ENCODE measurements around the gene PPP1R2.
"Not testable (repeated sequence)": the region's sequence is repeated elsewhere in the genome, so short reads cannot be mapped to it uniquely, and the experiment has no call there.

The PPP1R2 gene

DNA sequence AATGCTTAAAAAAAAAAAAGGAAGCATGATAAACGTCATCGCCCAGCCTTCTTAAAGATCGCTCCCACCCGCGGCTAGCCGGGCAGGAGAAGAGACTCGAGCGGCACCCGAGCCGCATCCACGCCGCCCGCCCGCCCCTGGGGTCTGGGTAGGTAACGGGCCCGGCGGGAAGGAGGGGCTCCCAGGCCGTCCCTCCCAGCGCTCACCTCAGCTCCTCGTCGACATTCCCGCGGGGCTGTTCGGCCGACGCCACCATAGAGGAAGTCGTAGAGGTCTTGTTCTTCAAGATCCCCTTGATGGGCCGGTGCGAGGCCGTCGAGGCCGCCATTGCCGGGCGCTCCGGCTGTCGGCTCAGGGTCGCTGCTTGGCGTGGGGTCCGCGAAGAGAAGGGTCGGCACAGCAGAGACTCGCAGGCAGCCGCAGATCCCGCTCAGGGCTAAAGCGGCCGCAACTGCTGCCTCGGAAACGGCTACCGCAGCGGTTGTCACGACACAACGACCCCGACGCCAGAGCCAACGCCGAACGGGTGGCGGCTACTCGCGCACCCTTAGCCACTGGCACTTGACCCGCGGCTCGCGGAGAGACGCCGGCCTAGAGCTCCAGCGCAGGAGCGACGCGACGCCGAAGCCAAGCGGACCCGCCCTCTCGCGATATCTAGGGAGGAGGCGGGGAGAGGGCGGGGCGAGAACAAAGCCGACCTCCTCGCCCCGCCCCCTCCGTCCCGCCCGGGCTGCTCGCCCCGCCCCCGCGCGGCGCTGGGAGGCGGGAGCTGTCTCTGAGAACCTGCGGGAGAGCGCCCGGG lies at the start of gene PPP1R2:
TSS of gene PPP1R2 (minus strand) at position 628 of the 802 bp plus-strand sequence. CDS start at position 328, 300 bp downstream.
- ATAC-seq, result peak; percentile 85
- DNase-seq, result peak; percentile 95

DNA sequence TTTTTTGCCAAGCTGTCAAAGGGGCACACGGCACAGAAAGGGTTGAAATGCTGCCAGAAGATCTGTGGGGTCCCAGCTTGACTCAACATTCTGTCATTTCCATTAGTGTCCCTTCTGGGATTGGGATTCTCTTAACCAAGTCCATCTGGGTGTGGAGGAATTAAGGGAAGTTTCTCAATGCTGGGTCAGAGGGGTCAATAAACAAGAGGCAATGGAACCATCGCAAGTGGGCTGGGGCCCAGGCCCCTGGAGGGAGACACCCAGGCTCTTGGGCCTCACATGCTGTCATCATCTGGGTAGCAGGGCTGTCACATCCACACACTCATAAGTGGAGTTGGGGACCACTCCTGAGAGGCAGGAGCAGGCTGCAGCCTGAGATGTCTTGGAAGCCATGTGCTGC lies 48.7 kb upstream of the PPP1R2 start:
- ATAC-seq (no peak), DNase-seq (no peak)

DNA sequence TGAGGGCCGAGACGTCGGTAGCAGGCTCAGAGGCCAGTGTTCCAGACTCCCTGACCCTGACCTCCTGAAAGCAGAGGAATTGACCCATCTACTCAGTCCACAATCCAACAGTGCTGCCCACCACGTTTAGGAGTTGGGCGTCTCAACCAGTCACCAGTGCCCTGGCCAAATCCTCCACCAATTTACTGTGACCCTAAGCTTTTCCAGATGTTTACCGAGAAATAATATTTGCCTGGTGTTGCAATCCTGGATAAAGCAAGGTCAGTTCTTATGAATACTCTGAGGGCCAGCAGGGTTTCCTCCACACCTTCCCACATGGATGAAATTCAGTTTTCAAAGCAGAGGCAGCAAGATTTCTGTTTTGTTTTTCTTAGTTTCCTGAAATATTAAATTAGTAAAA lies 48.1 kb upstream of the PPP1R2 start:
- no peak for DNase-seq

DNA sequence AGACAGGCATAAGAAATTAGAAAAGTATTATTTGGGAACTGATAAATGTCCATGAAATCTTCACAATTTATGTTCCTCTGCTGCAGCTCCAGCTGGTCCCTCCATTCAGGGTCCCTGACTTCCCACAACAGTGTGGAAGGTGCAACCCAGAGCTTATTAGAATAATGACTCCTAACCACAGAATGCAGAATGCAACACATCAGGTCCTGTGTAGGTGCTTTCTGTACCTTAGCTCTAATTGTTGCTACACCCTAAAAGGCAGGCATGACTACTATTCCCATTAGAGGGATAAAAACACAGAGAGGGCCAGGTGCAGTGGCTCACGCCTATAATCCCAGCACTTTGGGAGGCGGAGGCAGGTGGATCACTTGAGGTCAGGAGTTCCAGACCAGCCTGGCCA lies 47.3 kb upstream of the PPP1R2 start:
- ATAC-seq, DNase-seq: not testable (repeated sequence)

More for the DNA sequence above, 48.1 kb upstream of the PPP1R2 start:
- no peak for ATAC-seq

DNA sequence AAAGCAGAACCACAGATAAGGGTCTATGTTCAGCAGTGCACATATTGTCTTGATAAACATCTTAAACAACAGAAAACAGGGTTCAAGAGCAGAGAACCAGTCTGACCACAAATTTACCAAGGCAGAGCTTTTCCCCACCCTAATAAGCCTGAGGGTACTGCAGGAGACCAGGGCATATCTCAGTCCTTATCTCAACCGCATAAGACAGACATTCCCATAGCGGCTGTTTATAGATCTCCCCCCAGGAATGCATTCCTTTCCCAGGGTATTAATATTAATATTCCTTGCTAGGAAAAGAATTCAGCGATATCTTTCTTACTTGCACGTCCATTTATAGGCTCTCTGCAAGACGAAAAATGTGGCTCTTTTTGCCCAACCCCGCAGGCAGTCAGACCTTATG lies 46.7 kb upstream of the PPP1R2 start:
- not testable (repeated sequence) for DNase-seq, ATAC-seq

DNA sequence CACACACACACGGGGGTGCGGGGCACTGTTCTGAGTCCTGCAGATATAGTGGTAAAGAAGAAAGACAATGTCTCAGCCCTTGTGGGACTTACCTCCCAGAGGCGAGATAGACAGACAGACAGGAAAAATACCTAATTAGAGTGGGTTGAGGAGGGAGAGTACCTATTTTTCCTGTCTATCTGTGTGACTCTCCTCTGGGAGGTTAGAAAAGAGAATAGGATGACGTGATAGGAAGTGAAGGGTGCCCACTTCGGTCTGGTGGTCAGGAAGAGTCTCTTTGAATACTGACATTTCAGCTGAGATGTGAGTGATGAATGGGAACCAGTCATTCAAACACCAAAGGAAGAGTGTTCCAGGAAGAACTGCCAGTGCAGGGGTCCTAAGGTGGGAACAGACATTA lies 44.7 kb upstream of the PPP1R2 start:
- DNase-seq (peak; percentile 34), ATAC-seq (peak; percentile 82)

DNA sequence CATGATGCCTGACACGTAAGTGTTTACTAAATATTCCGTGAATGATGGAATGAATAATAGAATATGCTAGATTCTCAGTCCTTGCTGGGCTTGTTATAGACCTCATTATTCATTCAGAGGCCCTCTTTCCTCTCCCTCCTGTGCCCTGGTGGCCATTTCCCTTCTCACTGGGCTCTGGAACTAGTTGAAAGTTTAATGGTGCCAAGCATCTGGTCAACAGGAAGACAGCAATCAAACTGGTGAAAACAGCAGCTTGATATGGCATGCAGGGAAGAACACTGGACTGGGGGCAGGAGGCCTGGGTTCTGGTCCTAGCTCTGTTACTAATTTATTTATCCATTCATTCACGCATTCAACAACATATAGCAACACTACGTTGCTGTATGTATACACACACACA lies 44.3 kb upstream of the PPP1R2 start:
- ATAC-seq, result no peak
- no peak for DNase-seq

DNA sequence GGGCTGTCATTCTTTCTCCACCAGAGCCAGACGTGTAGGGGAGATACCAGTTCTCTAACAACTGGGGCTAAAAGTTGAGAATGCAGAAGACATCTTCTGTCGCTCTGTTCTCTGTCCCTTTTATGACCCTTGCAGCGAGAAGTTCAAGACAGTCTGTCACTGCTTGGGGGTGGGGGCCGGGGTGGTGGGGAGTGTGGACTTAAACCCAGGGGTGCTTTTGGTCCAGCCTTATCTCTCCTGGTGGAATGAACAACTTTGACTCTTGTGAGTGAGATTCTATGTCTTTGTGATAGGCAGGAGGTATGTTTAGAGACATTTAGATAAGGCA lies 41.4 kb upstream of the PPP1R2 start:
- DNase-seq (no peak), ATAC-seq (no peak)

DNA sequence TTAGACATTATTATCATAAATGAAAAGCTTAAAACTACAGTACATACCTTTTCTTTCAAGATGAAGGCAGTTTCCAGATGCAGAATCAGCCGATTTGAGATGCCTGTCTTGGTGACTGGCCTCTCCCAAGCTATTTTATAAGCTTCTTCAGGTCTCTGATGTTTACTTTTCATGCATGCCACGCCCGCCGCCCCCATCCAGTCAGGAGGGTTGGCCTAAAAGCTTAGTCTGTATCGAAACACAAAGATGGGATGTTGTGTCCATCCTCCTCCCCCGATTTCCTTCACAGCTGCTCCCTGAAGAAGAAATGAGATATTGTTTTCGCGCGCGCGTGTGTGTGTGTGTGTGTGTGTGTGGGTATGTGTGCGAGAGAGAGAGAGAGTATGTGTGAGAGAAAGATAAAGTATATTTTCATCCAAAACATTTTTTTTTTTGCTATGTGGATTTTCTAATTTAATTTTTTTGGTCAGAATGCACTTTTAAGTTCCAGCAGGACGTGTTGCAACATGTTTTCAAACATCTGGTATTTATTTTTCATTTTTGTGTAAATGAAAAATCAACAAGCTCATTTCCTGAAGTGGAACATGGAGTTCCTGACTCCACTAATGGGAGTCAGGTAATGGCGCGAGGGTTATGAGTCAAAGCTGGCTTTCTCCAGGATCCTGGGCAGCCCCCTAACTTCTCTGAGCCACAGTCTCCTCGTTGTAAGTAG lies 40.9 kb upstream of the PPP1R2 start, which contains the start of gene APOD:
TSS of gene APOD (minus strand) at position 110 of the 712 bp plus-strand sequence. CDS start 4,479 bp downstream, outside the sequence.
- DNase-seq, result no peak

DNA sequence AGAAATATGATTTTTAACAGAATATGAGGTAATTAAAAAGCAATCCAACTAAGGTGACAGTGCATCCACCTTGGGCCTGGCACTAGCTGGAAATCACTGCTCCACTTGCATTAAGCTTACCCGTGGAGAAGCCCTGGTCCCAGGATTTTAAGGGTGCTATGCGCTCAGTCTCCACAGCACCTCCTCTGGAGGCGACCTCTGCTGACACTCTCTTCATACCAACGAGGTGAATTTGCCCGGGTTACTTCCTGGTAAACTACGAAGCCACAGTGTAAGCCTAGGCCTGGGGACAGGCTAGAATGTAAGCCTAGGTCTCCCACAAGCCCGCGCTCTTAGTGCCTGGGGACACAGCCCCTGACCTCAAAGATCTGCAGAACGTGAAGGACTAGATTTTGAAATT lies 39.8 kb upstream of the PPP1R2 start:
- DNase-seq (no peak), ATAC-seq (no peak)

More for the DNA sequence above, 40.9 kb upstream of the PPP1R2 start, which contains the start of gene APOD:
- ATAC-seq, result no peak

DNA sequence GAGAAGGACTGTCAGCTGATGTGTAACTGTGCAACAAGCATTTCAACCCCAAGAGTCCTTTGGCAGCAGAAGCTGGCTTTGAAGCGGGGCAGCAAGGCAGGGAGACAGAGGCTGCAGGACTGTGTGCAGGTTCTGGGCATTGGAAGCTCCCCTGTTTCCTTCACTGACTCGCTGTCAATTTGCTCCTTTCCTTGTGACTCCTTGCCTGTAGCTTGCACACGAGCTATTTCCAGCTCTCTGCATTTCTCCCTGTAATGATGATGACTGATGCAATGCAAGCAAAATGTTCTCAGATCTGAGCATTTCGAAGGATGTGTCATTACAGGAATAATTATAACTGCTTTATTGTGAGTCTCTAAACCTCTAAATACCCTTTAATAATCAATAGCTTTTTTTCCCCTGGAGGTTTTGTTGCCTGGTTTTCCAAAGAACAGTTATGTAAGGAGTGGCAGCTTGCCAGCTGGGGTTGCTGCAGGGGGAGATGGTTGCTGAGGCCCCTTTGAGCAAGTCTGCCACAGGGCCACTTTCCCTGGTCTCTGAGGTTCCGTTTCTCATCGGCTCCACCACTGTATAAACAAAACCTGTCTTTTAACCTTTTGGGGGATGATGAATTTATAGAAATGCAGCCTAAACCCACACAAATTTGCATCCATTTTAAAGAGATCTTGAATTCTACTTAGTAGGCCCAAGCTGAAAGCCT lies 37.8 kb upstream of the PPP1R2 start:
- no peak for ATAC-seq
- no peak for DNase-seq

DNA sequence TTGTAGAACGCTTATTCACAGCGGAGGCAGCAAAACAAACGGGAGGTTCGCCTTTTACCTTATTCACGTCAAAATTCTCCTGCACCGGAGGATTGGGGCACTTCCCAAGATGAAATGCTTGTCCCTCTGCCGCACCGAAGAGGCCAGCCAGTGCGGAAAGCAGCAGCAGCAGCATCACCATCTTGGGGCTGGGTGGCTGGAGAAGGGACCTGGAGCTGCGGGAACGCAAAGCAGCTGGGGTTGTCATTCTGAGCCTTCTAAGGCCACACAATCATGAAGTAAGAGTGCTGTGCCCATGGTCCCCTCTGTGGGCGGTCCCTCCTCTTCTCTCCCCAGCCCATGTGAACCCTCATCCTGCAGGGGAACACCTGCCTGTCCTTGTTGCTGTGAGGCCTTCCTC lies 36.2 kb upstream of the PPP1R2 start:
- no peak for ATAC-seq
- no peak for DNase-seq

DNA sequence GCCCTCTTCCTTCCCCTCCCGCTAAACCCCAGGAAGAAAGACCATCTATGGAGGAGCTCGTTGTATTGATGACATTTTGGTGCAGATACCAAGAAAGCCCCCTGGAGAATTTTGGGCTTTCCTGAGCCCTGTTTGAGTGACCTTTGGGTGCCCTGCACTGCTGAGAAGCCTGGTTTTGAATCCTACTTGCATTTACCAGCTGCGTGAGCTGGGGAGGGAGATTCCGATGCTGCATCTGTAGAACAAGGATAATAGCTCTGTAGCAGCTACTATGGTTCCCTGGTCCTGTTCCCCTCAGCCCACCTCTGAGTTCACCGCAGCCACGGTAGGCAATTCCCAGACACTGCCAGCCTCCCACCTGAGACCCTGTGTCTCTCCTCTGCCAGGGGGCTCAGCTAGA lies 35.4 kb upstream of the PPP1R2 start:
- no peak for ATAC-seq
- no peak for DNase-seq

DNA sequence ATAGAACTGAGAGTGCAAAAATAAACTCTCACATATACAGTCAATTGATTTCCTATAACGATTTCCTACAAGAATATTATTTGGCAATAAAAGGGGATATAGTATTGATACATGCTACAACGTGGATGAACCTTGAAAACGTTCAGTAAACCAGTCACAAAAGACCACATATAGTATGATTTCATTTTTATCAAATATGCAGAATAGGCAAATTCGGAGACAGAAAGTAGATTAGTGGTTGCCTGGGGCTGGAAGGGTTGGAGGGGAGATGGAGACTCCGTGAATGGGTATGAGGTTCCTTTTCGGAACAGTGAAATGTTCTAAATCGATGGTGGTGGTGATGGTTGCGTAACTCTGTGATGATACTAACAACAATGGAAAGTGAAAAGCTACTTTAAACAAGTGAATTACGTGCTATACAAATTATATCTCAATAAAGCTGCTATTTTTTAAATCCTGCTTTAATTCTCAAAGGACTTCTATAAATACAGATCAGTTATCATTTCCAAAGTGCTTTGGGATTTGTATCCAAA lies 34.6 kb upstream of the PPP1R2 start:
- DNase-seq (no peak), ATAC-seq (no peak)

DNA sequence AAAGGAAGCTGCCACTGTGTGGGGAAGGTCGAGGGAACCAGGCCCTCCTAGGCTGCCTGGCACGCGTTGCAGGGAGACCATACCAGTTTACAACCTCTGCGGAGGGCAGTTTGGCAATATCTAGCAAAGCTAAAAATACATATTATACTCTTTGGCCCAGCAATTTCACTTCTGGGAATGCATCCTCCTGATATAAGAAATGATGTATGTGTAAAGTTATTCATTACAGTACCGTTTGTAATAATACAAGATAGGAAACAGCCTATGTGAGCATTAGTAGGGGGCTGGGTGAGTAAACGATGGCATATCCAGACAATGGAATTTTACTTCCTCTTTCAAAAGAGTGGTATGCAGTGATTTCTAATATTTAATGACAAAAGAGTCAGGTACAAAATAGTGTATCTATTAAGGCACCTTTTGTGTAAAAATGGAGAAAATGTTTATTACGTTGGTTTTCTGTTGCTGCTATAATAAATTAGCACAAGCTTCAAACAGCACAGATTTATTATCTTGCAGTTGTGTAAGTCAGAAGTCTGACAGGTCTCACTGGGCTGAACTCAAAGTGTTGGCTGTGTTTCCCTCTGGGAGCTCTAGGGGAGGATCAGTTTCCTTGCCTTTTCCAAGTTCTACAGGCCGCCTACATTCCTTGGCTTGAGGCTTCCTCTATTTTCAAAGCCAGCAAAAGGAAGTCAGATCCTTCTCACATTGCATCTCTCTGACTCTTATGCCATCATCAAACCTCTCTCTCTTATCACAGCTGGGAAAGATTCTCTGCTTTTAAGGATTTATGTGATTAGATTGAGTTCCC lies 31.6 kb upstream of the PPP1R2 start:
- ATAC-seq (no peak), DNase-seq (no peak)

DNA sequence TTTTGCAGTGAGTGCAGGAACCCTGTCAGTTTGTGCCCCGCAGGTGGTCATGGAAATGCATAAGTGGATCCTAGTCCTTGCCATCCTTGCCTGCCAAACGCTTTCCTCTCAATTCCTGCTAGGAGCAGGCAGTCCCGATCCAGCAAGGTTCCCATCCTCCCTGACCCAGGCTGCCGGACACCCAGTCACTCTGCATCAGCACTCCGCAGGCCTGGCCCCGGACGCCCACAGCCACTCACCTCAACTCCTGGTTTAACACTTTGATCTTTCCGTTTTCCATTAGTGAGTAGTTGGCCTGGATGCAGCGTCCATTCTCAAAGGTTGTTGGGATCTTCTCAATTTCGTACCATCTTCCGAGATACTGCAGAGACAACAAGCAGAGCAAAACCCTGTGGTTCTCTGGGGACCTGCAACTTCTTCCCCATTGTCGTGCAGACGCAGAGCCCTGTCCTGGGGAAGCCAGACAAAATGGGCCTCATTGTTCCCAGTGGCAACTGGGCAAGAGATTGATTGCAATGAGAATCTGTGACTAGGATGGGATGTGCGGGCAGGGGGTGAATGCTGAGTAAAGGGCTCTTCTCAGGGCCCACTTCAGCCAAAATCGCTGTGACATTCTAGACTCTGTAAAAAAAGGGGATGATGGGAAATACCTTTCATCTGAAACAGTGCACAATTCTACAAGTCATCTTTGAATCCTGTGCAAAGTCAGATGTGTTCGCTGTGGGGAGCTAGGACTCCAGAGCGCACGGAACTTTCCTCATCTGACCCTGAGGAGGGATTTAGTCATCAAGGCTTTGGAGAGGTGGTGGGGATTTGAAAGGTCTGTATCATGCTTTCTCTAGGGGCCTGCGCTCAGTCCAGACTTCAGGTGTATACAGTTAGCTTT lies 30.7 kb upstream of the PPP1R2 start:
- no peak for DNase-seq
- no peak for ATAC-seq

DNA sequence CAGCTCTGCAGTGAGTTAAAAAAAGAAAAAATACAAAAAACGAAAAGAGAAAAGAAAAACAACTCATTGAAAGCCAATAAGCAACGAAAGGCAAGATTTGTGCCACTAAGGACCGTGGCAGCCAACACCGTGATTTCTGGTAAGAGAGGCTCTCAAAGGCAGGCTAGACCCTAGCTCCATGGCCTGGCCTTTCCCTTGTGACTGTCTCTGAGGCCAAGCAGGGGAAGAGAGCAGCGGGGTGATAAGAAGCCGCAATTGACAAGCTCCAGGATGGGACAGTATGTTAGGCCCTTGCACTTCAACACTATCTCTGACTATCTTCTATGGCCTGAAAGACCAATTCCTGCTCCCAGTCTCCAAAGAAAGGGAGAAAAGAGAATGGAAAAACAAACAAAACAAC lies 28.2 kb upstream of the PPP1R2 start:
- no peak for DNase-seq
- no peak for ATAC-seq

DNA sequence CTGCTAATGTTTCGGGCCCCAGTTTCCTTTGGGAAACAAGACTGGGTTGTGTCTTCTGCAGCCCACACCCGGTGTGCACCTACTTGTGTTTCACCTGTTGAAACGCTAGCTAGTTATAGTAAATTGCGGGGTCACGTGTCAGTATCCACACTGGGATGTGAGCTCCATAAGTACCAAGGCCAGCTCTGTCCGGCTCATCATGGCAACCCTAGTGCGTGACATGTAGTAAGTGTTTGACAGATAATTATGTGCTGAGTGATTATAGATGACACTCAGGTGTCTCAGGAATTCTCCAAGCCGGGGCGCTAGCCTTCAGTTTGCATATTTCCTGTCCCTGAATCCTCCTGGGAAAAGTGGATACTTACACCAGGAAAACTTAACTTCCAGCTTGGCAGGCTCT lies 27.8 kb upstream of the PPP1R2 start:
- DNase-seq (no peak), ATAC-seq (no peak)

DNA sequence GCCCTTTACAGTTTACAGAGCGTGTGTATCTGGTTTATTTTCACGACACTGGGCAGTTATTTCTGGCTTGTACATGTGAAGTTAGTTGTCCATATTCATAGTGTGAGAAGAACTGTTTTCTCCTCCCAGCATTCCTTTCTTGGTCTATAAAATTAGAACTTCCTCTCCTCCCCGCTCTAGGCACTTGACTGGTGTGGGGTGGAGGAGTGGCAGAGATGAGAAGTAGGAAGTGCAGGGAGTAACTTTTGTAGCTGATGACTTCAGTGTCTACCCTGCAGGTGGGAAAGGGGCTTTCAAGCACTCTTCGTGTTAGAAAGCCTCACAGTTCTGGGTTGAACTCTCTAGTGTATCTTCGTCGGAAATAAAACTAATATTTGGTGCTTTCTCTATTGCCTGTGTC lies 27.2 kb upstream of the PPP1R2 start:
- ATAC-seq (no peak), DNase-seq (no peak)

DNA sequence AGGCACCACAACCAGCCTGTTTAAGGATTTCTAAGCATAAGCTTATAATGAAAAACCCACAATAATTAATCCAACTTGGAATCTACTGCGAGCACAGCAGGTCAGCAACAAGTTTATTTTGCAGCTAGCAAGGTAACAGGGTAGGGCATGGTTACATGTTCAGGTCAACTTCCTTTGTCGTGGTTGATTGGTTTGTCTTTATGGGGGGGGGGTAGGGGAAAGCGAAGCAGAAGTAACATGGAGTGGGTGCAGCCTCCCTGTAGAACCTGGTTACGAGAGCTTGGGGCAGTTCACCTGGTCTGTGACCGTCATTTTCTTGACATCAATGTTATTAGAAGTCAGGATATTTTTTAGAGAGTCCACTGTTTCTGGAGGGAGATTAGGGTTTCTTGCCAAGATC lies 25.5 kb upstream of the PPP1R2 start:
- ATAC-seq (no peak), DNase-seq (no peak)

DNA sequence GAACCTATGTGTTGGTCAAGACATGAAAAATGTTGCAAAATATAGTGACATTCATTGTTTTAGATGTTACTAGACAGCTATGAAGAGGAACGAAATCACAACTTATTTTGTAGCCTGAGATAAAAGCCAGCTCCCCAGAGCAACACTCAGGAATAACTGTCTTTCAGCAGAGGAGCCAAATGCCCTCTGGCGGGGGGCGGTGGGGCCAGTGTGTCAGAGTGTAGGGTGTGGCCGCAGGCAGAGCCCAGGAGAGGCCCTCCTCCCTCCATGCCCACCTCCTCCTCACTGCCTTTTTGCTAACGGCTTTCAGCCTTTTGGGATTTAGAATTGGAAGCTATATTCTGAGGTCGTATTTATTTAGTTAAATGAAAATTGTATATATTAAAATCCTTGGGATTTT lies 23.7 kb upstream of the PPP1R2 start:
- DNase-seq (no peak), ATAC-seq (no peak)
